Tibial artery (tissue), 4 donors: ENCODE results near the gene CAPN5.
A peak's percentile ranks its signal among the peaks of the same experiment; 100 is the strongest.

Experiments
- DNase-seq, 2 donors: peaks; one replicate each; pipeline ENCODE4 v3.0.0-alpha.2; 2019
- H3K27ac ChIP-seq, 2 donors: fragments of 200-600 bp; sonication (generic) in 1 of 2; 1 replicate in 1 of 2; 2 replicates in 1 of 2; pipeline ENCODE4 v1.5.1; 2018 to 2019; ENCODE audit warnings: mild to moderate bottlenecking in 1 of 2
- H3K27me3 ChIP-seq, 2 donors: fragments of 200-600 bp; sonication (generic) in 1 of 2; one replicate each; pipeline versions ENCODE4 v1.5.1 to v1.6.0; 2016 to 2019
- H3K36me3 ChIP-seq, 3 donors: fragments of 200-600 bp; sonication (generic) in 2 of 3; one replicate each; pipeline ENCODE4 v1.5.1; 2016 to 2019; ENCODE audit warnings: mild to moderate bottlenecking in 2 of 3
- H3K4me1 ChIP-seq, 4 donors: fragments of 200-600 bp; sonication (generic) in 2 of 4; 1 replicate in 3 of 4; 2 replicates in 1 of 4; pipeline ENCODE4 v1.5.1; 2016 to 2019
- H3K4me3 ChIP-seq, 2 donors: fragments of 200-600 bp; sonication (generic) in 1 of 2; 1 replicate in 1 of 2; 2 replicates in 1 of 2; pipeline ENCODE4 v1.5.1; 2018 to 2019; ENCODE audit warnings: mild to moderate bottlenecking in 2 of 2
- H3K9me3 ChIP-seq, 3 donors: fragments of 200-600 bp; sonication (generic) in 1 of 3; one replicate each; pipeline ENCODE4 v1.5.1; 2016 to 2019
- intact Hi-C: fragments of 100-400 bp; cut with DNase I; formaldehyde crosslinking; loops from one replicate; pipeline ENCODE4 v1.15.0; 2023; ENCODE audit warnings: low total_unique reads
- TF ChIP-seq, protein P1 (sequence below), 2 experiments: fragments of 200-600 bp in 1 of 2; fragments of 450-650 bp in 1 of 2; IDR thresholded peaks; one replicate each; pipeline ENCODE4 v1.5.1; 2017 to 2019; ENCODE audit warnings: antibody characterized with exemption in 2 of 2, mild to moderate bottlenecking in 1 of 2, moderate library complexity in 1 of 2

CAPN5 gene

DNA sequence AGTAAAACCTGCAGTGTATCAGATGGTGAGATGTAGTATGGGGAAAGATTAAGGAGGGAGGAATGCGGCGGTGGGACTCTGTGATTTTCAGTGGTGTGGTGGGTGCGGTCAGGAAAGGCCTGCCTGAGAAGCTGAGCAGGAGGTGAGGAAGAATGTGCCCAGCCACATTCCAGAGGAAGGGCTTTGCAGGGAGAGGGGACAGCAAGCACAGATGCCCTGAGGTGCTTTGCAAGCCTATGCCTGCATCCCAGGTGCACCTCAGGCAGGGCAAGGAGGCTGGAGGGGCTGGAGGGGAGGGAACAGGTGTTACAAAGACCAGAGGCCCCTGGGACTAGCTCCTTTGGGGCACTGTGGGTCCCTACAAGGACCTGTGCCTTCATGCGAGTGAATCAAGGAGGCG, 103.3 kb downstream of the CAPN5 start:
- intact Hi-C loops = no loop called here
- Histone ChIP-seq H3K27me3 (no peaks in the 10 kb centered on the region), H3K36me3 (no peaks in the 10 kb centered on the region), H3K4me3 (no peak overlapping the region), H3K4me1 (no peaks in the 10 kb centered on the region), H3K27ac (no peak overlapping the region), H3K9me3 (no peaks in the 10 kb centered on the region)
- TF ChIP-seq, protein P1, sequence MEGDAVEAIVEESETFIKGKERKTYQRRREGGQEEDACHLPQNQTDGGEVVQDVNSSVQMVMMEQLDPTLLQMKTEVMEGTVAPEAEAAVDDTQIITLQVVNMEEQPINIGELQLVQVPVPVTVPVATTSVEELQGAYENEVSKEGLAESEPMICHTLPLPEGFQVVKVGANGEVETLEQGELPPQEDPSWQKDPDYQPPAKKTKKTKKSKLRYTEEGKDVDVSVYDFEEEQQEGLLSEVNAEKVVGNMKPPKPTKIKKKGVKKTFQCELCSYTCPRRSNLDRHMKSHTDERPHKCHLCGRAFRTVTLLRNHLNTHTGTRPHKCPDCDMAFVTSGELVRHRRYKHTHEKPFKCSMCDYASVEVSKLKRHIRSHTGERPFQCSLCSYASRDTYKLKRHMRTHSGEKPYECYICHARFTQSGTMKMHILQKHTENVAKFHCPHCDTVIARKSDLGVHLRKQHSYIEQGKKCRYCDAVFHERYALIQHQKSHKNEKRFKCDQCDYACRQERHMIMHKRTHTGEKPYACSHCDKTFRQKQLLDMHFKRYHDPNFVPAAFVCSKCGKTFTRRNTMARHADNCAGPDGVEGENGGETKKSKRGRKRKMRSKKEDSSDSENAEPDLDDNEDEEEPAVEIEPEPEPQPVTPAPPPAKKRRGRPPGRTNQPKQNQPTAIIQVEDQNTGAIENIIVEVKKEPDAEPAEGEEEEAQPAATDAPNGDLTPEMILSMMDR (IDR thresholded peaks at IDR 0.05) = no peak
- DNase-seq = no peak

DNA sequence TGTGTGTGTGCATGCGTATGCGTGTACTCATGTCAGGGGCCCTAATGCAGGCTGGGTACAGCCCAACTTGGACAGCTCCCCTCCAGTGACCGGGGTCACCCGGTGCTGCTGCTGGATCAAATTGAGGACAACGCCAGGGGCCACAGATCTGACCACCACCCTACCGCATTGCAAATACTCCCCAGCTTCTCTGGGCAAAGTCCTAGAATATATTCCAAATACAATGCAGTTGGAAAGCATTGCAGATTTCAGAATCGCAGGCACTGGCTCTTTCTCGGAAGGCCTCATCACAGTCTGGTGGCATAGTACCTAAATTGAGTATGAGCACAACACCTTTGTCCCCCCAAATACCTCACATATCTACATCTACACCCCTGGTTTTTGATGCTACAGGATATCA, 104.5 kb downstream of the CAPN5 start:
- H3K27ac ChIP-seq = no peak overlapping the region
- DNase-seq = no peak
- TF ChIP-seq, protein P1 (IDR thresholded peaks at IDR 0.05) = no peak
- H3K4me1 ChIP-seq = no peaks in the 10 kb centered on the region
- H3K27me3 ChIP-seq = no peaks in the 10 kb centered on the region
- H3K4me3 ChIP-seq = no peak overlapping the region
- intact Hi-C loops = no loop called here
- H3K36me3 ChIP-seq = no peaks in the 10 kb centered on the region
- H3K9me3 ChIP-seq = no peaks in the 10 kb centered on the region

GRCh38 chr11:77171885-77172665, 105.3 kb downstream of the CAPN5 start:
- TF ChIP-seq, protein P1 (IDR thresholded peaks at IDR 0.05) = no peak
- Histone ChIP-seq H3K4me1 (no peaks in the 10 kb centered on the region), H3K36me3 (no peaks in the 10 kb centered on the region), H3K9me3 (no peaks in the 10 kb centered on the region), H3K4me3 (no peak overlapping the region), H3K27me3 (no peaks in the 10 kb centered on the region), H3K27ac (no peak overlapping the region)
- DNase-seq = no peak
- intact Hi-C loops = no loop called here

- Histone ChIP-seq H3K4me3 (no peak overlapping the region), H3K36me3 (no peaks in the 10 kb centered on the region), H3K9me3 (no peaks in the 10 kb centered on the region), H3K4me1 (no peaks in the 10 kb centered on the region), H3K27ac (no peak overlapping the region), H3K27me3 (no peaks in the 10 kb centered on the region)
- intact Hi-C loops = no loop called here
- TF ChIP-seq, protein P1 (IDR thresholded peaks at IDR 0.05) = no peak
- DNase-seq = no peak
These were observed 105.9 kb downstream of the CAPN5 start for GRCh38 chr11:77172666-77172982.

- Histone ChIP-seq H3K4me1 (no peaks in the 10 kb centered on the region), H3K9me3 (no peaks in the 10 kb centered on the region), H3K4me3 (no peak overlapping the region), H3K36me3 (no peaks in the 10 kb centered on the region), H3K27ac (no peak overlapping the region), H3K27me3 (no peaks in the 10 kb centered on the region)
- intact Hi-C loops = no loop called here
- DNase-seq = peak in 1 of 2 donors; percentile 42
- TF ChIP-seq, protein P1 (IDR thresholded peaks at IDR 0.05) = no peak
These were observed 106.7 kb downstream of the CAPN5 start for GRCh38 chr11:77173494-77173893.

DNA sequence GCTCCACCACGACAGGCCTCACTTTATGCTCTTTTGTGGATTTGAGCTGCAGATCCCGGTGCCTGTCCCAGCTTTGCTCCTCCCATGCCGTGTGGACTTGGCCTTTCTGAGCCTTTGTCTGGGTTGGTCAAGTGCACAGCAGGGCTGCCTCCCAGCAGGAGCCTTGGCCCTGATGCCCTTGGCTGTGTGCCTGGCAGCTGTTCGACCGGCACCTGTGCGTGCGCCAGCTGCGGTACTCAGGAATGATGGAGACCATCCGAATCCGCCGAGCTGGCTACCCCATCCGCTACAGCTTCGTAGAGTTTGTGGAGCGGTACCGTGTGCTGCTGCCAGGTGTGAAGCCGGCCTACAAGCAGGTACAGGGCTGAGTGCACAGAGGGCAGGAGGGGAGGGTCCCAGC, 107.8 kb downstream of the CAPN5 start:
- Histone ChIP-seq H3K27ac (no peak overlapping the region), H3K4me3 (no peak overlapping the region), H3K4me1 (peaks cover 0 to 8% (median 2%) of the 10 kb centered on the region in 4 donors), H3K27me3 (no peaks in the 10 kb centered on the region), H3K9me3 (no peaks in the 10 kb centered on the region), H3K36me3 (no peaks in the 10 kb centered on the region)
- no peak for DNase-seq
- TF ChIP-seq, protein P1 (IDR thresholded peaks at IDR 0.05) = no peak
- intact Hi-C loops = no loop called here
